ENCODE results near the gene CDH1.

CDH1 gene

DNA sequence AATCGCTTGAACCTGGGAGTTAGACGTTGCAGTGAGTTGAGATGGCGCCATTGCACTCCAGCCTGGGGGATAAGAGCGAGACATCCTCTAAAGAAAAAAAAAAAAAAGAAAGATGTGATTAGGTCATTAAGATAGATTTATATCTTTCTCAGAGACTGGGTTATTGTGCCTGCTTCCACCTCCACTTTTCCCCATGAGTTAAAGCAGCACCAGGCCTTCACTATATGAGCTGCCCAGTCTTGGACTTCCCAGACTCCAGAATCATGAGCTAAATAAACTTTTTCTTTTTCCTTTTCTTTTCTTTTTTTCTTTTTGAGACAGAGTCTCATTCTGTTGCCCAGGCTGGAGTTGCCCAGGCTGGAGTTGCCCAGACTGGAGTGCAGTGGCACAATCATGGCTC, 19.4 kb upstream of the CDH1 start:
- TF ChIP-seq ZNF274 (IDR thresholded peaks at IDR 0.05; ENCODE audit: low read depth, low read length): no peak
- H3K4me3 ChIP-seq (ENCODE audit: low read length): no peak overlapping the region

DNA sequence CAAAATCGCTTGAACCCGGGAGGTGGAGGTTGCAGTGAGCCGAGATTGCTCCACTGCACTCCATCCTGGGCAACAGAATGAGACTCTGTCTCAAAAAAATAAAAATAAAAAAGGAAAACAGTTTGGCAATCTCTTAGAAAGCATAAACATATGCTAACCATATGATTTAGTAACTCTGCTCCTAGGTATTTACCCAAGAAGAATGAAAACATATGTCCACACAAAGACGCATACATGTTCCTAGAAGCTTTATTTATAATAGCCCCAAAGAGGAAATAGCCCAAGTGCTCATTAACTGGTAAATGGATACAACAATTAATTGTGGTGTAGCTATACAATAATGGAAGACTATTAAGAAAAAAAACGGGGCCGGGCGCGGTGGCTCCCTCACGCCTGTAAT, 18.5 kb upstream of the CDH1 start:
- H3K4me3 ChIP-seq (ENCODE audit: low read length): no peak overlapping the region
- no peak for TF ChIP-seq ZNF274 (IDR thresholded peaks at IDR 0.05; ENCODE audit: low read depth, low read length)

- no peak overlapping the region for H3K4me3 ChIP-seq (ENCODE audit: low read length)
- no peak for TF ChIP-seq ZNF274 (IDR thresholded peaks at IDR 0.05; ENCODE audit: low read depth, low read length)
Observed at GRCh38 chr16:68719993-68720489, 17.1 kb upstream of the CDH1 start.

- no peak overlapping the region for H3K4me3 ChIP-seq (ENCODE audit: low read length)
- no peak for TF ChIP-seq ZNF274 (IDR thresholded peaks at IDR 0.05; ENCODE audit: low read depth, low read length)
Observed at GRCh38 chr16:68722119-68723024, 14.7 kb upstream of the CDH1 start.

- H3K4me3 ChIP-seq (ENCODE audit: low read length): no peak overlapping the region
- TF ChIP-seq ZNF274 (IDR thresholded peaks at IDR 0.05; ENCODE audit: low read depth, low read length): no peak
Observed at GRCh38 chr16:68724797-68725196, 12.3 kb upstream of the CDH1 start.

DNA sequence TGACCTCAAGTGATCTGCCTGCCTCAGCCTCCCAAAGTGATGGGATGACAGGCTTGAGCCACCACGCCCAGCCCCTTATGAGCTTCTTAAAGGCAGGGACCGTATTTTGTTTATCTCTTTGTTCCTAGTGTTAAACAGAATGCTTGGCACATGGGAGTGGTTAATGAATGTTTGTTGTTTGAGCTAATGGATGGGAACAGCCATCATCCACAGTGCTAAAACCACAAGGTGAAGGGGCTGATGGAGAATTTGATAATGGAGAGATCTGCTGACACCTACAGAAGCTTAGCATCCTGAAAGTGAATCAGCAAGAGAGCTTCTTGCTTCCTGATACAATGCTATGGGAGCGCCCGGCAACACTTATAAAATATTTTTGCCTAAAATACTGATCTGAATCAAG, 8.6 kb upstream of the CDH1 start:
- no peak for TF ChIP-seq ZNF274 (IDR thresholded peaks at IDR 0.05; ENCODE audit: low read depth, low read length)
- H3K4me3 ChIP-seq (ENCODE audit: low read length): no peak overlapping the region

DNA sequence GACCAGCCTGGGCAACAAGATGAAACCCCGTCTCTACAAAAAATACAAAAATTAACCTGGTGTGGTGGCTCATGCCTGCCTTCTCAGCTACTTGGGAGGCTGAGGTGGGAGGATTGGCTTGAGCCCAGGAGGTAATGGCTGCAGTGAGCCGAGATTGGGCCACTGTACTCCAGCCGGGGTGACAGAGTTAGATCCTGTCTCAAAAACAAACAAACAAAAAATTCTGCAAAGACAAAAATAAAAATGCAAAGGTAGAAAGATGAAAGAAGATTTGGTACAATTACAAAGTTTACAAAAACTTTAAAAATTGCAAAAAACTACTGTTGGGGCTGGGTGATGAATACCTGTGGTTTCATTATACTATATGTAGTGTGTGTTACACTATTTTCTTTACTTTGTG, 5.5 kb upstream of the CDH1 start:
- no peak for TF ChIP-seq ZNF274 (IDR thresholded peaks at IDR 0.05; ENCODE audit: low read depth, low read length)
- H3K4me3 ChIP-seq (ENCODE audit: low read length): no peak overlapping the region

DNA sequence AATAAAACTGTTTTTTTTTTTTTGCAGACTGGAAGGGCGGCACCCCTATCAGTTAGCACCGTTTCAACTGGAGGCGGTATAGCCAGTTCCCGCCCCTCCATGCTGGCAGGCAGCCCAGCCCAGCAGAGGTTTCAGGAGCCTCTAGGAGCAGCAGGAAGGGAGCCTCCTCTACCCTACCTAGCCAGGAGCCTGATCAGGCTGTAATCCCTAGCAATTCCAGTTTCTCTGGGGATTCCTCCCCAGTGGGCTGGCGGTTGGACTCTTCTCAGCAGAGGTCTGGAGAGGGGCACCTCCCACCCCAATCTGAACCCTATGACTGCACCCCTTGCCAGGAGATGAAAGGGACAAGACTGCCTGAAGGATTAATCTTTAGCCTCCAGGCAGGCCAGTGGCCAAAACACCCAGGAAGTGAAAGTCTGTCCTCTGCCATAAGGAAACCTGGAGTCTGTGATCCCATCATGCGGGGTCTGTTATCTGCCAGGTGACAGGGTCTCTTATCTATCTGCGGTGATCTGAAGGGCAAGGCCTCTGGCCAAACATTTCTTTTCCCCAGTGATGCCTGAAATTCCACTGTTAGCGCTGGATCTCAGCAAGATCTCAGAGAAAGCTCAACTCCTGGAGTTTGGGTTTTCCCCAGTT, 4.9 kb upstream of the CDH1 start:
- no peak overlapping the region for H3K4me3 ChIP-seq (ENCODE audit: low read length)
- no peak for TF ChIP-seq ZNF274 (IDR thresholded peaks at IDR 0.05; ENCODE audit: low read depth, low read length)

DNA sequence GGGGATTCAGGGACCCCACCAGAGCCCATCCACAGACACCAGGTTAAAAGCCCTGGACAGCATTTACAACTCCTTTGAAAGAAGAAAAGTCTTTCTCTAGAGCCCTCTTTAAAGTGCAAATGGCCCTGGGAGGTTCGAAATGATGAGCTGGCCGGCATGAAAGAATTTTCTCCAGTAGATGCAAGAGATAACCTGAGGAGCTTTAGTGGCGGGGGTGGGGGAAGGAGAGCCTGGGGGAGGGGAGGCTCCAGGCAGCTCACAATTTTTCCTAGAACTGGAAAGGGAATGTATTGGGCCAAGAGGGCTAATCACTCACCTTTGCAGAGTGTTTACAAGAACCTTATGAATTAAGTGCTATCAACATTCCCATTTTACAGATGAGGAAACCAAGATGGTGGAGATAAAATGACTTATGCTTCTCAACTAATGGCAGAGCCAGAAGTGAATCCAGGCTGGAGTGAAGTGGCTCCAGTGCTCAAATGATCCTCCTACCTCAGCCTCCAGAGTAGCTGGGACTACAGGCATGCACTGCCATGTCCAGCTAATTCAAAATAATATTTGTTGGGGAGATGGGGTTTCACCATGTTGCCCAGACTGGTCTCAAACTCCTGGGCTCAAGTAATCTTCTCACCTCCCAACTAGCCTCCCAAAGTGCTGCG, 4.2 kb upstream of the CDH1 start:
- no peak for TF ChIP-seq ZNF274 (IDR thresholded peaks at IDR 0.05; ENCODE audit: low read depth, low read length)
- no peak overlapping the region for H3K4me3 ChIP-seq (ENCODE audit: low read length)

- no peak for TF ChIP-seq ZNF274 (IDR thresholded peaks at IDR 0.05; ENCODE audit: low read depth, low read length)
- no peak overlapping the region for H3K4me3 ChIP-seq (ENCODE audit: low read length)
Observed at GRCh38 chr16:68733570-68733969, 3.5 kb upstream of the CDH1 start.

DNA sequence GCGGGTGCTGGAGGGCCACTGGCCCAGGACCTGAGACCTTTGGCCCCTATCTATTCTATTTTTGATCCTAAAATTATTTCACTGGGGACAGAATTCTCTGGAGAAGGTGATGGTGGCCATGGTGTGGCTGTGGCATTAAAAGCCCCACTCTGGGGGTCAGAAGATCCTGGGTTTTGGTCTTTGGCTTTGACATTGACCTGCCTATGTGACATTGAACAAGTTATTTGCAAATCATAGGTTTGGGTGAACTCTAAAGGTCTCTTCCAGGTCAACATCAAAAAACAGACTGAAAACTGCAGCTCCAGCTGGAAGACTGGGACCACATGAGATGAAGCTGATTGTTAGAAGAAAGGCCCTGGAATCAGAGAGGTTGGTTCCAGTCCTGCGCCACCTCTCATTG, 2.3 kb upstream of the CDH1 start:
- TF ChIP-seq ZNF274 (IDR thresholded peaks at IDR 0.05; ENCODE audit: low read depth, low read length): no peak
- H3K4me3 ChIP-seq (ENCODE audit: low read length): no peak overlapping the region

DNA sequence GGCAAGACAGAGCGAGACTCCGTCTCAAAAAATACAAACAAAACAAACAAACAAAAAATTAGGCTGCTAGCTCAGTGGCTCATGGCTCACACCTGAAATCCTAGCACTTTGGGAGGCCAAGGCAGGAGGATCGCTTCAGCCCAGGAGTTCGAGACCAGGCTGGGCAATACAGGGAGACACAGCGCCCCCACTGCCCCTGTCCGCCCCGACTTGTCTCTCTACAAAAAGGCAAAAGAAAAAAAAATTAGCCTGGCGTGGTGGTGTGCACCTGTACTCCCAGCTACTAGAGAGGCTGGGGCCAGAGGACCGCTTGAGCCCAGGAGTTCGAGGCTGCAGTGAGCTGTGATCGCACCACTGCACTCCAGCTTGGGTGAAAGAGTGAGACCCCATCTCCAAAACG, 531 bp upstream of the CDH1 start:
- H3K4me3 ChIP-seq (ENCODE audit: low read length): no peak overlapping the region
- no peak for TF ChIP-seq ZNF274 (IDR thresholded peaks at IDR 0.05; ENCODE audit: low read depth, low read length)

- no peak for TF ChIP-seq ZNF274 (IDR thresholded peaks at IDR 0.05; ENCODE audit: low read depth, low read length)
- no peak overlapping the region for H3K4me3 ChIP-seq (ENCODE audit: low read length)
Observed at GRCh38 chr16:68737730-68738629, 888 bp downstream of the CDH1 start.
